Left ventricle myocardium inferior (tissue), 1 donor: ENCODE results near the gene MRAP. TPM values are rescaled to one million over a fixed set of nuclear protein-coding genes. Genes with fewer than 3 reads are reported as not detected.

Source experiments
- DNase-seq: peaks from one replicate; pipeline ENCODE4 v3.0.0-alpha.2; 2020
- H3K27ac ChIP-seq: fragments of 200-600 bp; replicated peaks from 2 replicates; pipeline ENCODE4 v1.8.0; 2021
- H3K27me3 ChIP-seq: fragments of 200-600 bp; 2 replicates; pipeline ENCODE4 v1.8.0; 2021; ENCODE audit warnings: low read depth
- H3K36me3 ChIP-seq: fragments of 200-600 bp; 2 replicates; pipeline ENCODE4 v1.8.0; 2021
- H3K4me1 ChIP-seq: fragments of 200-600 bp; 2 replicates; pipeline ENCODE4 v1.8.0; 2021
- H3K4me3 ChIP-seq: fragments of 200-600 bp; 2 replicates; pipeline ENCODE4 v1.8.0; 2021; ENCODE audit warnings: mild to moderate bottlenecking, moderate library complexity
- H3K9me3 ChIP-seq: fragments of 200-600 bp; replicated peaks from 2 replicates; pipeline ENCODE4 v1.8.0; 2021
- intact Hi-C: fragments of 100-400 bp; cut with micrococcal nuclease; formaldehyde crosslinking; loops from one replicate; pipeline ENCODE4 v1.11.0; 2022
- total RNA-seq: library from RNA; stranded (reverse); fragmentation: NEBNext Ultra II Directional; extraction: Animal tissue kit (Norgen Biotek cat#: 25700); gene quantifications from one replicate; pipeline ENCODE4 v1.2.1, GENCODE V29; 2021
- TF ChIP-seq, protein P1 (sequence below): fragments of 200-600 bp; IDR thresholded peaks from 2 replicates; pipeline ENCODE4 v1.8.0; 2021; ENCODE audit warnings: antibody characterized with exemption, mild to moderate bottlenecking, borderline replicate concordance
- donor health status: DM: no; HTN: yes; CAD: no; lungs with severe emphysema.

The MRAP gene
- total RNA-seq, 1 donor from 2014 or later, result not detected

DNA sequence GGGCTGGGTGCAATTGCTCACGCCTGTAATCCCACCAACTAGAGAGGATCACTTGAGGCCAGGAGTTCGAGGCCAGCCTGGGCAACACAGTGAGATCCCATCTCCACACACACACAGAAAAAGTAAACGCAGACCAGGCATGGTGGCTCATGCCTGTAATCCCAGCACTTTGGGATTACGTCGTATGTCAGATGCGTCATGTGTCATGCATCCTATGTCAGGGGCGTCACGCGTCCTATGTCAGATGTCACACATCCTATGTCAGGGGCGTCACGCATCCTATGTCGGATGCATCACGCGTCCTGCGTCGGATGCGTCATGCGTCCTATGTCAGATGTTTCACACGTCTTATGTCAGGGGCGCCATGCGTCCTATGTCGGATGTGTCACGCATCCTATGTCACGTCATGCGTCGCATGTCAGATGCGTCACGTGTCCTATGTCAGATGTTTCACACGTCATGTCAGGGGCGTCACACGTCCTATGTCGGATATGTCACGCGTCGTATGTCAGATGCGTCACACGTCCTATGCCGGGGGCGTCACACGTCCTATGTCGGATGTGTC, 1.5 kb downstream of the MRAP start:
- intact Hi-C loops, result no loop called here
- no peaks in the 10 kb centered on the region for H3K27me3 ChIP-seq

DNA sequence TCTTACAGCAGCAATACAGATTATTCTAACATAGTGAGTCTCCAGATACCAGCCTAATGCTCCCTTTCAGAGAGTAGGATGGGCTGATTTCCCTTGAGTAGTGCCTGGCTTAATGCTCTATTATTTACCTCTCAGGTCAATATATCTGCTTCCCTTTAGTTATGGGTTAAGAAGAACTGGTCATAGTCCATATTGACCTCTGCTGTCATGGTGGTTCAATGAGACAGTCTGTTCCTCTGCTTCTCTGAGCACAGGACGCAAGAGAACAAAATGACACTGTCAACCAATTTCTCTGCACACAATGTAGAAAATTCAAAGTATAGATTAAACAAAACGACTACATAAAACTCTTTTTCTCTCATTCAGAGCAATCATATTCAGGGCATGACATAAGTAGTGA, 2.9 kb downstream of the MRAP start:
- H3K36me3 ChIP-seq, result peaks cover 7% of the 10 kb centered on the region
- H3K4me3 ChIP-seq, result no peak overlapping the region
- intact Hi-C loops, result no loop called here
- no peak for DNase-seq
- TF ChIP-seq, protein P1, sequence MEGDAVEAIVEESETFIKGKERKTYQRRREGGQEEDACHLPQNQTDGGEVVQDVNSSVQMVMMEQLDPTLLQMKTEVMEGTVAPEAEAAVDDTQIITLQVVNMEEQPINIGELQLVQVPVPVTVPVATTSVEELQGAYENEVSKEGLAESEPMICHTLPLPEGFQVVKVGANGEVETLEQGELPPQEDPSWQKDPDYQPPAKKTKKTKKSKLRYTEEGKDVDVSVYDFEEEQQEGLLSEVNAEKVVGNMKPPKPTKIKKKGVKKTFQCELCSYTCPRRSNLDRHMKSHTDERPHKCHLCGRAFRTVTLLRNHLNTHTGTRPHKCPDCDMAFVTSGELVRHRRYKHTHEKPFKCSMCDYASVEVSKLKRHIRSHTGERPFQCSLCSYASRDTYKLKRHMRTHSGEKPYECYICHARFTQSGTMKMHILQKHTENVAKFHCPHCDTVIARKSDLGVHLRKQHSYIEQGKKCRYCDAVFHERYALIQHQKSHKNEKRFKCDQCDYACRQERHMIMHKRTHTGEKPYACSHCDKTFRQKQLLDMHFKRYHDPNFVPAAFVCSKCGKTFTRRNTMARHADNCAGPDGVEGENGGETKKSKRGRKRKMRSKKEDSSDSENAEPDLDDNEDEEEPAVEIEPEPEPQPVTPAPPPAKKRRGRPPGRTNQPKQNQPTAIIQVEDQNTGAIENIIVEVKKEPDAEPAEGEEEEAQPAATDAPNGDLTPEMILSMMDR, result no peak
- H3K9me3 ChIP-seq, result no peaks in the 10 kb centered on the region
- H3K27ac ChIP-seq, result no peak overlapping the region
- H3K4me1 ChIP-seq, result peaks cover 5% of the 10 kb centered on the region
- H3K27me3 ChIP-seq, result no peaks in the 10 kb centered on the region

More for the DNA sequence above, 1.5 kb downstream of the MRAP start:
- no peak overlapping the region for H3K27ac ChIP-seq
- no peaks in the 10 kb centered on the region for H3K9me3 ChIP-seq
- TF ChIP-seq, protein P1, result no peak
- H3K4me3 ChIP-seq, result no peak overlapping the region
- peaks cover 7% of the 10 kb centered on the region for H3K36me3 ChIP-seq
- no peak for DNase-seq
- H3K4me1 ChIP-seq, result no peaks in the 10 kb centered on the region

DNA sequence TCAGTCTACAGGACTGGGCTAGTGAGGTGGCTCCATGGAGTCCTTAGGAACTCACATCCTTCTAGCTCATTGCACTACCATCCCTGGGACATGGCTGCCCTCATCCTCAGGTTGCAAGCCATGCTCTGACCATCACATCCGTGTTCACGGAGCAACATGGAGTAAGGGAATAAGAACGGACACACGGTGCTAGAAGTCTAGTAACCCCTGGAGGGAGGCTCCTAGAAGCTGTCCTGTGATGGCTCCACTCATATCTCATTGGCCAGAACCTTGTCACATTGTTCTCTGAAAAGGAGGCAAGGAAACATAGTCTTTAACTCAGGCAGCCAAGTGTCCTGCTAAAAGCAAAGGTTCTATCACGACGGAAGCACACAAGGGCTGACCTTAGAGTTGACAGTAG, 3.9 kb downstream of the MRAP start:
- Histone ChIP-seq H3K27ac (no peak overlapping the region), H3K27me3 (no peaks in the 10 kb centered on the region), H3K9me3 (no peaks in the 10 kb centered on the region), H3K4me3 (no peak overlapping the region), H3K36me3 (peaks cover 7% of the 10 kb centered on the region), H3K4me1 (peaks cover 5% of the 10 kb centered on the region)
- TF ChIP-seq, protein P1, result no peak
- no peak for DNase-seq
- intact Hi-C loops, result no loop called here

DNA sequence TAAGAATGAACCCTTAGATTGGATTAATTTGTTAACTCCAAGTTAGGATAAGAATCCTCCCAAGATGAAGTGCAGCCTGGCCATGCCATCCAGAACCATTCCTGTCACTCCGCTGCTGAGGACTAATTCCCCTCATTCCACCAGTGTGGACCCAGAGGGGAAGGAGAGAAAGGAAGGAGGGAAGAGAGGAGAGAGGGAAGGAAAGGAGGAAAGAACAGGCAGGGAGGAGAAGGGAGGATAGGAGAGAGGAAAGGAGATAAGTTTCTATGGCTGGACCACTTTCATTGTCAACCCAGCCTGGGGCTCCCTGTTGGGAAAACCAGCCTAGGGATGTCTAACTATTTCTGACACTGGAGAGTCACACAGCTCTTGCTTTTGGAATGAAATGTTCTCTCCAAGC, 4.7 kb downstream of the MRAP start:
- H3K4me1 ChIP-seq, result peaks cover 5% of the 10 kb centered on the region
- TF ChIP-seq, protein P1, result no peak
- H3K9me3 ChIP-seq, result no peaks in the 10 kb centered on the region
- H3K27ac ChIP-seq, result no peak overlapping the region
- intact Hi-C loops, result no loop called here
- H3K27me3 ChIP-seq, result no peaks in the 10 kb centered on the region
- no peak for DNase-seq
- no peak overlapping the region for H3K4me3 ChIP-seq
- peaks cover 11% of the 10 kb centered on the region for H3K36me3 ChIP-seq

DNA sequence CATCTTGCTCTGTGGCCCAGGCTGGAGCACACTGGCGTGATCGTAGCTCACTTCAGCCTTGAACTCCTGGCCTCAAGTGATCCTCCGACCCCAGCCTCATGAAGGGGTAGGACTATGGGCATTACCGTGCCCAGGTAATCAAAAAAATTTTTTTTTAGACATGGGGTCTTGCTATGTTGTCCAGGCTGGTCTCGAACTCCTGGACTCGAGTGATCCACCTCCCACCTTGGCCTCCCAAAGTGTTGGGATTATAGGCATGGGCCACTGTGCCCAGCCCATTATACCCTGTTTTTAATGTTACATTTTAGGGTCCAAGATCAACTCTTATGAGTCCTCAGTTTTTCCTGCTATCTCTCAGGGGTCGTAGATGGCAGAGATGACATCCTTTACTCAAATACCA, 6.3 kb downstream of the MRAP start:
- peaks cover 5% of the 10 kb centered on the region for H3K4me1 ChIP-seq
- no peaks in the 10 kb centered on the region for H3K9me3 ChIP-seq
- peaks cover 11% of the 10 kb centered on the region for H3K36me3 ChIP-seq
- H3K4me3 ChIP-seq, result no peak overlapping the region
- DNase-seq, result no peak
- no peaks in the 10 kb centered on the region for H3K27me3 ChIP-seq
- TF ChIP-seq, protein P1, result no peak
- H3K27ac ChIP-seq, result no peak overlapping the region
- intact Hi-C loops, result no loop called here
